Activated CD8-positive, alpha-beta memory T cell treated with anti-CD3 and anti-CD28 coated beads, Interleukin-2, amount 10 ng/mL, durations not matched to agents 7 days and 5 days (primary cell): ENCODE data around the gene CLC. TPM values are rescaled to one million over a fixed set of nuclear protein-coding genes. Genes with fewer than 3 reads are reported as not detected.
"Not testable (repeated sequence)": the region's sequence is repeated elsewhere in the genome, so short reads cannot be mapped to it uniquely, and the experiment has no call there.

Experiments used
- ATAC-seq: fragments of 150-1000 bp; cut with Tn5 transposase; one replicate; pipeline ENCODE4 v1.10.0; 2021; ENCODE audit warnings: moderate library complexity
- CTCF ChIA-PET: fragments of 350-600 bp; sonication (Branson Sonifier 250); formaldehyde crosslinking; loops from one replicate; lab custom pipeline; 2021; ENCODE audit warnings: antibody characterized with exemption; lab: Charles Lee
- DNase-seq: peaks from one replicate; pipeline ENCODE4 v3.0.0-alpha.2; 2020
- H3K27ac Mint-ChIP-seq: one replicate; pipeline ENCODE4 v1.8.0; 2021; ENCODE audit warnings: mild to moderate bottlenecking, mixed read lengths
- H3K27me3 Mint-ChIP-seq: one replicate; pipeline ENCODE4 v1.8.0; 2021; ENCODE audit warnings: mixed read lengths
- H3K36me3 Mint-ChIP-seq: one replicate; pipeline ENCODE4 v1.8.0; 2021; ENCODE audit warnings: mild to moderate bottlenecking, mixed read lengths
- H3K4me1 Mint-ChIP-seq: one replicate; pipeline ENCODE4 v1.8.0; 2021; ENCODE audit warnings: mixed read lengths
- H3K4me3 Mint-ChIP-seq: one replicate; pipeline ENCODE4 v1.8.0; 2021; ENCODE audit warnings: mild to moderate bottlenecking, moderate library complexity, mixed read lengths
- H3K9me3 Mint-ChIP-seq: one replicate; pipeline ENCODE4 v1.8.0; 2022; ENCODE audit warnings: low read depth, mixed read lengths
- total RNA-seq, 2 experiments: library from RNA; stranded (reverse); gene quantifications; one replicate each; pipeline ENCODE4 v1.2.3, GENCODE V29; 2021

Gene CLC
- total RNA-seq, 2 experiments from 2014 or later = not detected

DNA sequence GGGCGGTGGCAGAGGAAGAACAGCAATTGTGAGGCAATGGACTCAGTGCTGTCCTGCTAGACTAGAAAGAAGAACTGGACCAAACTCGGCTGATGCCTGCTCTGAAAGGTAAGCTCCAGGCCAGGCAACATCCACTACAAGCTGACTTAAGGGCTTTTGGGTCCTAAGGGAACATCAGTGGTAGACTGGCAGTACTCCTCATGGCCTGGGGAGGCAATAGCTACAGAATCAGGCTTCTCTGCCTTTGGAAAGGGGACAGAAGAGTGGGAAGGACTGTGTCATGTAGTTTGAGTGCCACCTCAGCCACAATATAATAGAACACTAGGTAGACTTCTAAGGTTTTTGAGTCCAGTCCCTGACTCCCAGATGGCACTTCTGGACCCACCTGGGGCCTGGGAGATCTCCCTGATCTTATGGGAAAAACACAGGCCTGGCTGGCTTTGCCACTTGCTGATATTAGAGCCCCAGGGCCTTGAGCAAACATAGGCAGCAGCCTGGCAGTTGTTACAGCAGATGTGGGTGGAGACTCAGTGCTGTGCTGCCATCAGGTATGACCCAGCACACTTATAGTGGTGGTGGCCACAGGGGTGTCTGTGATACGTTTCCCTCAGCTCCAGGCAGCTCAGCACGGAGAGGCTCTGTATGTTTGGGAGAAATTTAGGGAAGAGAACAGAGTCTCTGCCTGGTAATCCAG lies 9.2 kb upstream of the CLC start:
- peaks cover 1% of the 10 kb centered on the region for H3K36me3 Mint-ChIP-seq
- CTCF ChIA-PET = no interaction called here
- no peaks in the 10 kb centered on the region for H3K9me3 Mint-ChIP-seq
- peaks cover 55% of the 10 kb centered on the region for H3K27me3 Mint-ChIP-seq
- H3K4me3 Mint-ChIP-seq = no peak overlapping the region
- H3K4me1 Mint-ChIP-seq = no peaks in the 10 kb centered on the region
- no peak for DNase-seq
- H3K27ac Mint-ChIP-seq = no peak overlapping the region
- no peak for ATAC-seq

DNA sequence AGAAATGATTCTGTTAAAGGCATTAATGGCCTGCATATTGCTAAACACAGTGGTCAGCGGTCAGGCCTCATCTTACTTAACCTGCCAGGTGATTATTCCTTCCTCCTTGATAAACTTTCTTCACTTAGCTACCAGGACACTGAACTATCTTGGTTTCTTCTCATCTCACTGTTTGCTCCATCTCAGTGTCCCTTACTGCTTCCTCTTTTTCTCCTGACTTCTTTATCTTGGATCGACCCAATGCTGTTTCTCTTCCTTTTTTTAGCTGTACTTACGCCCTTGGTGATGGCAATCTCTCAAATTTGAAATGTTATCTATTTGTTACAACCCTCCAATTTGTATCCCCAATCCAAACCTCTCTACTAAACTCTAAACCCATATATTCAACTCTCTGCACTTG lies 7.8 kb upstream of the CLC start:
- Mint-ChIP-seq H3K36me3 (peaks cover 1% of the 10 kb centered on the region), H3K4me3 (no peak overlapping the region), H3K27me3 (peaks cover 53% of the 10 kb centered on the region), H3K4me1 (peaks cover 2% of the 10 kb centered on the region), H3K9me3 (no peaks in the 10 kb centered on the region), H3K27ac (no peak overlapping the region)
- ATAC-seq (no peak), DNase-seq (no peak)
- CTCF ChIA-PET = interaction anchor here (1.0 kb wide), 1 partner anchor 472 kb away, joined by 3 read pairs; no protein-coding TSS in a partner anchor

DNA sequence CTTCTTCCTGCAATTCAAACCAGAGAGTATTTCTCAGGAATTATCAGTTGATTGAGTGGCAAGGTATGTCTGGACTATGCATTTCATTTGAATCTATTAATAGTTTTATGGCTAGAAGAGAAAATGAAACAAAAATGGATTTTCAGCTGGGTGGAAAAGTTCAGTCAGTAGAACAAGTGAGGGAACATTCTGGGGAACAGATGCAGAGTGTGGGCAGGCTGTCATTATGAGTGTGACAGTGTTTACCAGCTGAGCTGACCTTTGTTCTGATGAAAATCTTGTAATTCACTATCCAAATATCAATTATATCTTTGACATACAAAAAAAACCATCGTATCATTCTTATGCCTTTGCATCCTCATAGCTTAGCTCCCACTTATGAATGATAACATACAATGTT lies 2.6 kb upstream of the CLC start:
- H3K4me3 Mint-ChIP-seq = peak overlapping the region; percentile 53
- no peaks in the 10 kb centered on the region for H3K9me3 Mint-ChIP-seq
- DNase-seq (no peak), ATAC-seq (peak; percentile 47)
- no peaks in the 10 kb centered on the region for H3K36me3 Mint-ChIP-seq
- CTCF ChIA-PET = interaction anchor here (1.6 kb wide), 1 partner anchor 67 kb away, joined by 5 read pairs; no protein-coding TSS in a partner anchor
- peaks cover 26% of the 10 kb centered on the region for H3K4me1 Mint-ChIP-seq
- peak overlapping the region; percentile 58 for H3K27ac Mint-ChIP-seq
- H3K27me3 Mint-ChIP-seq = peaks cover 29% of the 10 kb centered on the region

DNA sequence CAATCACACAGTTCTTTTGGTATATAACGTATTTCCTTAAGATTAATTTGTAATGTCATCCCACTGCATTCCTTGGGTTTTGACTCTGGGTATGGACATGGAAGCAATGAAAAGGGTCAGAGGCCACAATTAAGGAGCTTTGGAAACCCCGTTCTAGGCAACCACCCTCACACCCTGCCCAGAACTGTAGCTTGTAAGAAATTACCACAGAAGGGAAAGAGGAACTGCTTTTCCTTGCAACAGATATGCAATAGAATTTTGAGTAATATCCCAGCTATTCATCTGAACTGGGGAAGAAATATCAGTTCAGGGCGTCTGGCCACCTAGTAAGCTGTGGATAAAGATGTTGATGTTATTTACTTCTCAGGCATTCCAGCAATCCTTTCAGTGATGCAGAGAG lies 985 bp upstream of the CLC start:
- Mint-ChIP-seq H3K36me3 (peaks cover under 1% of the 10 kb centered on the region), H3K27me3 (peaks cover 20% of the 10 kb centered on the region), H3K27ac (no peak overlapping the region), H3K4me3 (no peak overlapping the region), H3K9me3 (peaks cover under 1% of the 10 kb centered on the region), H3K4me1 (peaks cover 26% of the 10 kb centered on the region)
- ATAC-seq (no peak), DNase-seq (no peak)
- CTCF ChIA-PET = no interaction called here

DNA sequence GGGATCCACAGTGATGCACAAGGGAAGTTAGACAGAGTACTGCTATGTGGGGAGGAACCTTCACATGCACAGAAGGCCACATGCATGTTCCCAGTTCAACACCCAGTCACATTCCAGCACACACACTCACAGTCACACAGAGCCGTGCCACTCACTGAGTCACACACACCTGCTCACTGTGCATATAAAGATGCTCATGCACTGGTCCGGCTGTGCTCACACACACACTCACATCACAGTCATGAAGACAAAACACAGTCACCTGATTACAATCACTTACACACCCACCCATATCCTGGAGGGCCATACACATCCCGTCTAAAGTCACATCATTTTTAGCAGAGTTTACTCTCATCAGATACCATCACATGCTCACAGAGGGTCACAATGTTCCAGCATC lies 478 bp downstream of the CLC start:
- peaks cover 3% of the 10 kb centered on the region for H3K36me3 Mint-ChIP-seq
- peaks cover 2% of the 10 kb centered on the region for H3K9me3 Mint-ChIP-seq
- no peak overlapping the region for H3K27ac Mint-ChIP-seq
- peak; percentile 6 for ATAC-seq
- peaks cover 9% of the 10 kb centered on the region for H3K27me3 Mint-ChIP-seq
- H3K4me1 Mint-ChIP-seq = peaks cover 26% of the 10 kb centered on the region
- CTCF ChIA-PET = interaction anchor here (0.6 kb wide), 1 partner anchor 107 kb away, joined by 3 read pairs; no protein-coding TSS in a partner anchor
- DNase-seq = no peak
- no peak overlapping the region for H3K4me3 Mint-ChIP-seq

DNA sequence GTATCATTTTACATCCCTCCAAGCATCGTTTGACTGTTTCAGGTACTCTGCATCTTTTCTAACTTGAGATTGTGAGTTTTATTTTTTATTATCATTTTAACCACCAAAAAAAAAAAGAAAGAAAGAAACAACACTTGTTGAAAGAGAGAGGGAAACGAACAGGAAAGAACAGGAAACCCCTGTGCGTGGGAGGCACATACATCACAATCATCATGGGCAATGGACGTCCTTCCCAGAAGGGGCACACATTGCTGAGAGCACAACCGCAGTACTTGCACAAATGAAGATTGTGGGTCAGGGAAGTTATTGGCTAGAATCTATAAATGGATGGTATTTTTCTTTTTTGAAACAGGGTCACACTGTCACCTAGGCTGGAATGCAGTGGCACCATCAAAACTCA lies 1.7 kb downstream of the CLC start:
- H3K36me3 Mint-ChIP-seq = peaks cover 3% of the 10 kb centered on the region
- H3K27me3 Mint-ChIP-seq = peaks cover 3% of the 10 kb centered on the region
- no peak for ATAC-seq
- no peak overlapping the region for H3K27ac Mint-ChIP-seq
- no peak overlapping the region for H3K4me3 Mint-ChIP-seq
- peaks cover 26% of the 10 kb centered on the region for H3K4me1 Mint-ChIP-seq
- no peak for DNase-seq
- peaks cover 2% of the 10 kb centered on the region for H3K9me3 Mint-ChIP-seq
- CTCF ChIA-PET = no interaction called here

DNA sequence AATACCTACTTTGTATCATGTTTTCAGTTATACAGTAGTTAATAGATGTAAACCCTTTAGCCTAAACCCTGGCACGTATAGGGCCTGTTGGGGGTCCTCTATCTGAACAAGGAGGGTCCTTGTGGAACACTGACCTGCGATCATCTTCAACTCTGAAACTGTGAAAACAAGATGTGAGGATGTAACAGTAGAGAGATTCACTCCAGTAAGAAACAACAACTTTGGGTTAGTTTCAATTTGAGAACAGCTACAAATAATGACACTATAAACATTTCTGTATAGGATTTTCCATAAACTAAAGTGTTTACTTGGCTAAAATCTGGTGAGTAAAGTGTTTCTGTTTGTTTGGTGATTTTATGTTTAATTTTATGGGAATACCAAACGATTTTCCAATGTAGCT lies 2.1 kb downstream of the CLC start:
- Mint-ChIP-seq H3K4me1 (peaks cover 24% of the 10 kb centered on the region), H3K36me3 (peaks cover 3% of the 10 kb centered on the region), H3K4me3 (no peak overlapping the region), H3K27me3 (peaks cover 5% of the 10 kb centered on the region), H3K27ac (no peak overlapping the region), H3K9me3 (peaks cover 2% of the 10 kb centered on the region)
- CTCF ChIA-PET = no interaction called here
- no peak for DNase-seq
- no peak for ATAC-seq

DNA sequence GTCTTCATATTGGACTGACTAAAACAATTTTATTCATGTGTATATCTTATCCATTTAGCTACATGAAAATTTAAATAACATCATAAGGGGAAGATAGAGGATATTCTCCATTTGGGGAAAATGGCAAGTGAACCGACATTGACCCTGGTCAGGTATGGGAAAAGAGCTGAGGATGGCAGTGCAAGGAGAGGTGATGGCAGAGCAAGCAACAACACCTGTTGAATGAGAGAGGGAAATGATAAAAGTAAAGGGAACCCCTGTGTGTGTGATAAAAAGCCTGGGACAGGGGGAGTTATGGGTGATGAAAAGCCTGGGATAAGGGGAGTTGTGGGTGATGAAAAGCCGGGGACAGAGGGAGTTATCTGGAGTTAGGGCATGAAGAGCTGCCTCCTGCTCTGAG lies 4.0 kb downstream of the CLC start:
- peaks cover 15% of the 10 kb centered on the region for H3K27me3 Mint-ChIP-seq
- ATAC-seq = no peak
- H3K4me3 Mint-ChIP-seq = no peak overlapping the region
- DNase-seq = no peak
- CTCF ChIA-PET = interaction anchor here (0.9 kb wide), 1 partner anchor 23 kb away, joined by 3 read pairs; no protein-coding TSS in a partner anchor
- peaks cover 3% of the 10 kb centered on the region for H3K36me3 Mint-ChIP-seq
- peaks cover 16% of the 10 kb centered on the region for H3K4me1 Mint-ChIP-seq
- peaks cover 2% of the 10 kb centered on the region for H3K9me3 Mint-ChIP-seq
- H3K27ac Mint-ChIP-seq = no peak overlapping the region

DNA sequence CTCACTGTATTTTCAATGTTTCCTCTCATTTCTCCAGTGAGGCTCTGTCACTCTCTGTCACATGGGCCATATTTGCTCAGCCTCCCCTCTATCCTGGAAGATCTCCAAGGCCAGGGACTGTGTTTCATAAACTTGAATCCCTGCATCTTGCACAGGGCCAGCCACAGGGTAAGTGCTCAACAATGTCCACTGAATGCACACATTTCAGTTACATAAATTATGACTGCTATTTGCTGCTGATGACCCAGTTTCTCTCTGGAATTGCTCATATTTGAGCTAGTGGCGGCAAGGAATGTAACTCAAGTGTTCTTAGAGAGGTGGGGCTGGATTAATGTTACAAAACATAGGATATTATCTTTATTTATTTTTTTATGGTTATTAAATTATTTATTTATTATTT lies 6.1 kb downstream of the CLC start:
- ATAC-seq (no peak), DNase-seq (no peak)
- Mint-ChIP-seq H3K4me3 (no peak overlapping the region), H3K9me3 (peaks cover 2% of the 10 kb centered on the region), H3K27ac (no peak overlapping the region), H3K4me1 (peaks cover 9% of the 10 kb centered on the region), H3K27me3 (peaks cover 22% of the 10 kb centered on the region), H3K36me3 (peaks cover 3% of the 10 kb centered on the region)
- CTCF ChIA-PET = no interaction called here

DNA sequence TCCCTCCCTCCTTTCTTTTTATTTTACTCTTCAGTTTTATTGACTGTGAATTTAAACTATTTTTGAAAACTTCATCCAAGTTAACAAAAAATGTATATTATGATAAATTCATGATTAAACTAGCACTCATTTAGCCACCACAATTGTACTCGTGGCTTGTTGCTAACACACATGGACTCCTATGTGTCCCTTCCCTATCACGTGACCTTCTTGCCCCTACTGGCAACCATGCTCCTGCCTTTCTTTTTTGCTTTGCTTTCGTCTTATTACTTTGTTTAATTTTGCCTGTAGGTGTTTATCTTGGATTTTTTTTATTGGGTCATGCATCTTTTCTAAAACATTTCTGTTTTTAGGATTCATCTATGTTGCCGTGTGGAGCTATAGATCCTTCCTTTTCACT lies 8.2 kb downstream of the CLC start:
- Mint-ChIP-seq H3K36me3 (peaks cover 3% of the 10 kb centered on the region), H3K27ac (no peak overlapping the region), H3K4me3 (no peak overlapping the region), H3K27me3 (peaks cover 37% of the 10 kb centered on the region), H3K9me3 (peaks cover 2% of the 10 kb centered on the region), H3K4me1 (no peaks in the 10 kb centered on the region)
- DNase-seq = no peak
- CTCF ChIA-PET = no interaction called here
- ATAC-seq = no peak

DNA sequence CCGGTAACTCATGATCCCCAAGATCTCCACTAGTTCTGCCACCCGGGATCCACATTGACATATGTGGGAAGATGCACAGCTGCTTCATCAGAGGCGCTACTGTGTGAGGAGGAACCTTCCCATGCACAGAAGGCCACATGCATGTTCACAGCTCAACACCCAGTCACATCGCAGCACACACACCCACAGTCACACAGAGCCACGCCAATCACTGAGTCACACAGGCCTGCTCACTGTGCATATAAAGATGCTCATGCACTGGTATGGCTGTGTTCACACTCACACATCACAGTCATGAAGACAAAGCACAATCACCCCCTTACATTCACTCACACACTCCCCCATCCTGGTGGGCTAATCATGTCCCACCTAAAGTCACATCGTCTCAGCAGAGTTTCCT lies 9.8 kb downstream of the CLC start:
- Mint-ChIP-seq H3K27me3 (peaks cover 50% of the 10 kb centered on the region), H3K4me1 (no peaks in the 10 kb centered on the region), H3K27ac (no peak overlapping the region)

DNA sequence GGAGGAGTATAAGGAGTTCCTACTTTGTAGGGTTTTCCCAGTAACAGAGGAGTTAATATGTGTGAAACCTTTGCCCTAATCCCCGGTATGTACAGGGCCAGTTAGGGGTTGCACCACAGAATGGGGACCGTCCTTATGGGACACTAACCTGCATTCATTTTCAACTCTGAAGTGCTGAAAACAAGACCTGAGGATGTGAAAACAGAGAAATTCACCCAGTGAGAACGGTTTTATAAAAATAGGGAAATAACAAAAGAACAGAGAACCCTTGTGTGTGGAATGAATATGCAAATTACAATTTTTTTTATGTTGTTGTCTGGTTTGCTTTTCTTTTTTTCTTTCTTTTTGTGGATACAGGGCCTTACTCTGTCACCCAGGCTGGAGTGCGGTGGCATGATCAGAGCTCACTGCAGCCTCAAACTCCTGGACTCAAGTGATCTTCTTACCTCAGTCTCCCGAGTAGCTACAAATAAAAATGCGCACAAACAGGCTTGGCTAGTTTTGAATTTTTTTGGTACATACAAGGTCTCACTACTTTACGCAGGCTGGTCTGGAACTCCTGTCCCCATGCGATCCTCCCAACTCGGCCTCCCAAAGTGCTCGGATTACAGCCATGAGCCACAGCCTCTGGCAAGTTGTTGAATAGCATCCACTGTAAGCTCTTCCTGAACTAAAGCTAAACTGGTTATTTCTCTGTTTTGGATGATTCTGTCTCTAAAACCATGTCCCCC lies 10.6 kb downstream of the CLC start:
- DNase-seq (no peak), ATAC-seq (no peak)
- no peaks in the 10 kb centered on the region for H3K9me3 Mint-ChIP-seq
- CTCF ChIA-PET = no interaction called here
- H3K36me3 Mint-ChIP-seq = no peaks in the 10 kb centered on the region
- H3K27ac Mint-ChIP-seq = no peak overlapping the region
- no peak overlapping the region for H3K4me3 Mint-ChIP-seq
- H3K27me3 Mint-ChIP-seq = peaks cover 58% of the 10 kb centered on the region
- H3K4me1 Mint-ChIP-seq = no peaks in the 10 kb centered on the region

More for the DNA sequence above, 9.8 kb downstream of the CLC start:
- Mint-ChIP-seq H3K4me3 (no peak overlapping the region), H3K9me3 (no peaks in the 10 kb centered on the region), H3K36me3 (no peaks in the 10 kb centered on the region)
- CTCF ChIA-PET = no interaction called here
- no peak for ATAC-seq
- no peak for DNase-seq

DNA sequence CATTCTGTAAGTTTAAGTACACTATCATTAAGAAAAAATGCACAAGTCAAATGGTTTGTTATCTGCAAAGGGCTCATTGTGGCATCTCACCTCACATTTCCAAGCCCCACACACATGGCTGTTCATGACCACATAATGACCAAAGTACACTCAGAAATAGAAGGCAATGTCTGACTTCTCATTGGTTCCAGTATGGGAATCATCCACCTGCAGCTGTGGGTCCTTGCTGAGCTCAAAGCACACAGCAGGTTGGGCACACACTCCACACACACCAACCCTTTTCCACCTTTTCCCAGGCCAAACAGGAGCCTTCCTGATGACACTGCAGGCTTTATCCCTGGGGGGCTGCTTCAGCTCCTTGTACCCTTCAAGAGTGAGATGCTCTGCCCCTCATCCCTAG lies 11.8 kb downstream of the CLC start:
- Mint-ChIP-seq H3K27ac (no peak overlapping the region), H3K36me3 (no peaks in the 10 kb centered on the region), H3K9me3 (no peaks in the 10 kb centered on the region), H3K27me3 (peaks cover 60% of the 10 kb centered on the region), H3K4me1 (no peaks in the 10 kb centered on the region), H3K4me3 (no peak overlapping the region)
- CTCF ChIA-PET = no interaction called here
- ATAC-seq = no peak
- no peak for DNase-seq

DNA sequence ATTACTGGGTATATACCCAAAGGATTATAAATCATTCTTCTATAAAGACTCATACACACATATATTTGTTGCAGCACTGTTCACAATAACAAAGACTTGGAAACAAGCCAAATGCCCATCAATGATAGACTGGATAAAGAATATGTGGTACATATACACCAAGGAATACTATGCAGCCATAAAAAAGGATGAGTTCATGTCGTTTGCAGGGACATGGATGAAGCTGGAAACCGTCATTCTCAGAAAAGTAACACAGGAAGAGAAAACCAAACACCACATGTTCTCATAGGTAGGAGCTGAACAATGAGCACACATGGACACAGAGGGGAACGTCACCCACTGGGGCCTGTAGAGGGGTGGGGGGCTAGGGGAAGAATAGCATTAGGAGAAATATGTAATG lies 17.7 kb downstream of the CLC start:
- CTCF ChIA-PET, H3K9me3 Mint-ChIP-seq: not testable (repeated sequence)

More for the DNA sequence above, 17.7 kb downstream of the CLC start:
- not testable (repeated sequence) for H3K4me3 Mint-ChIP-seq, H3K4me1 Mint-ChIP-seq, H3K27ac Mint-ChIP-seq, DNase-seq, H3K36me3 Mint-ChIP-seq, ATAC-seq
- H3K27me3 Mint-ChIP-seq = peaks cover 60% of the 10 kb centered on the region
